Vagina (tissue), 2 donors: ENCODE results near the gene ITGB4. TPM values are rescaled to one million over a fixed set of nuclear protein-coding genes. Genes with fewer than 3 reads are reported as not detected.
A peak's percentile ranks its signal among the peaks of the same experiment; 100 is the strongest.

ENCODE experiments used
- DNase-seq, 2 donors: peaks; one replicate each; pipeline ENCODE4 v3.0.0-alpha.2; 2017; ENCODE audit errors: extremely low spot score in 2 of 2
- H3K27ac ChIP-seq: fragments of 200-600 bp; sonication (generic); one replicate; pipeline ENCODE4 v1.5.1; 2019
- H3K27me3 ChIP-seq: fragments of 200-600 bp; sonication (generic); one replicate; pipeline ENCODE4 v1.5.1; 2019
- H3K36me3 ChIP-seq, 2 donors: fragments of 200-600 bp; sonication (generic); one replicate each; pipeline ENCODE4 v1.5.1; 2017 to 2019
- H3K4me1 ChIP-seq: fragments of 200-600 bp; sonication (generic); one replicate; pipeline ENCODE4 v1.5.1; 2019
- H3K4me3 ChIP-seq, 2 donors: fragments of 200-600 bp; sonication (generic); 1 replicate in 1 of 2; 2 replicates in 1 of 2; pipeline ENCODE4 v1.5.1; 2016 to 2019
- H3K9me3 ChIP-seq: fragments of 200-600 bp; sonication (generic); one replicate; pipeline ENCODE4 v1.5.1; 2019
- POLR2A ChIP-seq, 2 donors: fragments of 450-650 bp; IDR thresholded peaks; one replicate each; pipeline ENCODE4 v1.6.1; 2017; ENCODE audit warnings: antibody characterized with exemption in 2 of 2, mild to moderate bottlenecking in 2 of 2, moderate library complexity in 2 of 2
- POLR2AphosphoS5 ChIP-seq, 2 donors: sonication (generic); formaldehyde crosslinking; IDR thresholded peaks; one replicate each; pipeline ENCODE4 v1.9.0; 2017; ENCODE audit warnings: antibody characterized with exemption in 2 of 2, mild to moderate bottlenecking in 2 of 2, low read depth in 1 of 2; ENCODE audit not compliant: insufficient read depth in 1 of 2
- intact Hi-C: fragments of 100-400 bp; cut with DNase I; formaldehyde crosslinking; loops from one replicate; pipeline ENCODE4 v1.15.1; 2023
- total RNA-seq: library from RNA; depleted of rRNA; stranded (reverse); fragments of >200 nt; gene quantifications from one replicate; pipeline ENCODE4 v1.2.3, GENCODE V29; 2016
- TF ChIP-seq, protein P1 (sequence below), 3 experiments: fragments of 450-650 bp in 2 of 3; fragments of 200-600 bp in 1 of 3; sonication (generic) in 1 of 3; IDR thresholded peaks; one replicate each; pipeline ENCODE4 v1.5.1; 2017 to 2019; ENCODE audit warnings: antibody characterized with exemption in 3 of 3, mild to moderate bottlenecking in 2 of 3, moderate library complexity in 2 of 3

Gene ITGB4
- total RNA-seq = 169 TPM

DNA sequence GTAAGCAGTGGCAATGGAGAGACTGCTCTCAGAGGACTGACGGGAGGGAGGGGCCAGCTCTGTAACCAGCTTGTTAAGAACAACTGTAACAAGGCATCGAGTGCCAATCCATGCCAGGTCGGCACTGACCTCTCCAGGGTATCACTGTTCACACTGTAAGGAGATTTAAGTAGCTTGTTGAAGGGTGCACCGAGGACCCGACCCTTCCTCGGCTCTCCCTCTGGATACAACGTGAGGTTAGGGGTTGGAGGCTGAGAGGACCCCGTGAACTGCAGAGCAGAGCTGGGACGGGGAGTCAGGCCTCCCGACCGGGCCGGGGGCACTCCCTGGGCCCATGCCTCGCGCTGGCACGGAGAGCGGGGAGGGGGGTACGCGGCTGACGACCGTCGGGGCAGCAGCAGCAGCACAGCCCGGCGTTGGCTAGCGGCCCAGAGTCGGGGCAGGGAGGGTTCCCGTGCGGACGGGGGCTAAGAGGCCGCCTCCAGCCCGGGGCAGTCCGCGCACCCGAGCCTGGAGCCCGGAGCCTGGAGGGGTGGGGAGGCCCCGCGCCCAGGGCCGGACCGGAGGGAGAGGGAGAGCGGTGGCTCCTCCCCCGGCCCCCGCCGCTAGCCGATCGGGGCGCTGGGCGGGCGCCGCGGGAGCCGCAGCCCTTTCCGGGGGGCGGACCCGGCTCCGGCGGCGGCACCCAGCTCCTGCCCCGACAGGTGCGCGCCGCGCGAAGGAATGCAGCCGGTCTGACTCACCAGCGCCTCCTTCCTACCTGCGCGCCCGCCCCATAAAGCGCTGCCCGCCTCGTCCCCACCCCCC is at the start of gene ITGB4:
Gene ITGB4 (plus strand): TSS at position 804 of the 807 bp plus-strand sequence. CDS start 3,245 bp downstream, outside the sequence.
- no peak for DNase-seq
- Histone ChIP-seq H3K27ac (peak within 1 kb of the TSS; percentile 75), H3K9me3 (no peaks in the 10 kb centered on the region), H3K4me1 (peaks cover 21% of the 10 kb centered on the region), H3K36me3 (no peaks in the 10 kb centered on the region), H3K27me3 (no peaks in the 10 kb centered on the region), H3K4me3 (peak within 1 kb of the TSS; percentile 50 to 63)
- intact Hi-C loops = no loop called here
- TF ChIP-seq, protein P1, sequence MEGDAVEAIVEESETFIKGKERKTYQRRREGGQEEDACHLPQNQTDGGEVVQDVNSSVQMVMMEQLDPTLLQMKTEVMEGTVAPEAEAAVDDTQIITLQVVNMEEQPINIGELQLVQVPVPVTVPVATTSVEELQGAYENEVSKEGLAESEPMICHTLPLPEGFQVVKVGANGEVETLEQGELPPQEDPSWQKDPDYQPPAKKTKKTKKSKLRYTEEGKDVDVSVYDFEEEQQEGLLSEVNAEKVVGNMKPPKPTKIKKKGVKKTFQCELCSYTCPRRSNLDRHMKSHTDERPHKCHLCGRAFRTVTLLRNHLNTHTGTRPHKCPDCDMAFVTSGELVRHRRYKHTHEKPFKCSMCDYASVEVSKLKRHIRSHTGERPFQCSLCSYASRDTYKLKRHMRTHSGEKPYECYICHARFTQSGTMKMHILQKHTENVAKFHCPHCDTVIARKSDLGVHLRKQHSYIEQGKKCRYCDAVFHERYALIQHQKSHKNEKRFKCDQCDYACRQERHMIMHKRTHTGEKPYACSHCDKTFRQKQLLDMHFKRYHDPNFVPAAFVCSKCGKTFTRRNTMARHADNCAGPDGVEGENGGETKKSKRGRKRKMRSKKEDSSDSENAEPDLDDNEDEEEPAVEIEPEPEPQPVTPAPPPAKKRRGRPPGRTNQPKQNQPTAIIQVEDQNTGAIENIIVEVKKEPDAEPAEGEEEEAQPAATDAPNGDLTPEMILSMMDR (IDR thresholded peaks at IDR 0.05) = no peak
- TF ChIP-seq POLR2A (IDR thresholded peaks at IDR 0.05) = no peak
- TF ChIP-seq POLR2AphosphoS5 (IDR thresholded peaks at IDR 0.05; ENCODE audit: insufficient read depth in 1 of 2, low read depth in 1 of 2) = peak in 1 of 2 donors; percentile 46

GRCh38 chr17:75672011-75672410 is 49.2 kb upstream of the ITGB4 start:
- Histone ChIP-seq H3K27ac (no peak overlapping the region), H3K4me3 (no peak overlapping the region), H3K4me1 (peaks cover 12% of the 10 kb centered on the region), H3K9me3 (no peaks in the 10 kb centered on the region), H3K36me3 (peaks cover 0 to 41% of the 10 kb centered on the region in 2 donors), H3K27me3 (no peaks in the 10 kb centered on the region)
- TF ChIP-seq, protein P1 (IDR thresholded peaks at IDR 0.05) = no peak
- TF ChIP-seq POLR2AphosphoS5 (IDR thresholded peaks at IDR 0.05; ENCODE audit: insufficient read depth in 1 of 2, low read depth in 1 of 2) (no peak), POLR2A (IDR thresholded peaks at IDR 0.05) (no peak)
- intact Hi-C loops = loop anchor here (5.0 kb wide), 1 partner anchor 80 kb away; no protein-coding TSS in a partner anchor
- no peak for DNase-seq

GRCh38 chr17:75673487-75673886 is 47.8 kb upstream of the ITGB4 start:
- no peak overlapping the region for H3K27ac ChIP-seq
- H3K9me3 ChIP-seq = no peaks in the 10 kb centered on the region
- peaks cover 0 to 43% of the 10 kb centered on the region in 2 donors for H3K36me3 ChIP-seq
- intact Hi-C loops = loop anchor here (5.0 kb wide), 1 partner anchor 79 kb away; no protein-coding TSS in a partner anchor
- peaks cover 4% of the 10 kb centered on the region for H3K4me1 ChIP-seq
- TF ChIP-seq, protein P1 (IDR thresholded peaks at IDR 0.05) = no peak
- TF ChIP-seq POLR2A (IDR thresholded peaks at IDR 0.05) (no peak), POLR2AphosphoS5 (IDR thresholded peaks at IDR 0.05; ENCODE audit: insufficient read depth in 1 of 2, low read depth in 1 of 2) (no peak)
- DNase-seq = no peak
- no peak overlapping the region for H3K4me3 ChIP-seq
- H3K27me3 ChIP-seq = no peaks in the 10 kb centered on the region

GRCh38 chr17:75676461-75676860 is 44.8 kb upstream of the ITGB4 start:
- Histone ChIP-seq H3K27ac (no peak overlapping the region), H3K4me3 (no peak overlapping the region), H3K9me3 (no peaks in the 10 kb centered on the region), H3K27me3 (no peaks in the 10 kb centered on the region), H3K4me1 (peaks cover 12% of the 10 kb centered on the region), H3K36me3 (peaks cover 0 to 37% of the 10 kb centered on the region in 2 donors)
- intact Hi-C loops = no loop called here
- no peak for DNase-seq
- TF ChIP-seq, protein P1 (IDR thresholded peaks at IDR 0.05) = no peak
- TF ChIP-seq POLR2AphosphoS5 (IDR thresholded peaks at IDR 0.05; ENCODE audit: insufficient read depth in 1 of 2, low read depth in 1 of 2) (no peak), POLR2A (IDR thresholded peaks at IDR 0.05) (no peak)

GRCh38 chr17:75679706-75680211 is 41.5 kb upstream of the ITGB4 start:
- H3K27me3 ChIP-seq = no peaks in the 10 kb centered on the region
- H3K9me3 ChIP-seq = no peaks in the 10 kb centered on the region
- H3K4me1 ChIP-seq = peaks cover 27% of the 10 kb centered on the region
- intact Hi-C loops = no loop called here
- no peak overlapping the region for H3K4me3 ChIP-seq
- no peak for DNase-seq
- H3K27ac ChIP-seq = peak overlapping the region; percentile 31
- peaks cover 0 to 12% of the 10 kb centered on the region in 2 donors for H3K36me3 ChIP-seq
- TF ChIP-seq POLR2AphosphoS5 (IDR thresholded peaks at IDR 0.05; ENCODE audit: insufficient read depth in 1 of 2, low read depth in 1 of 2) (peak in 1 of 2 donors; percentile 73), POLR2A (IDR thresholded peaks at IDR 0.05) (no peak)
- TF ChIP-seq, protein P1 (IDR thresholded peaks at IDR 0.05) = peak in 2 of 3 experiments; percentile 15 to 26
